ENCODE results near the gene SIRT7.
"Not testable (repeated sequence)": the region's sequence is repeated elsewhere in the genome, so short reads cannot be mapped to it uniquely, and the experiment has no call there.

DNA sequence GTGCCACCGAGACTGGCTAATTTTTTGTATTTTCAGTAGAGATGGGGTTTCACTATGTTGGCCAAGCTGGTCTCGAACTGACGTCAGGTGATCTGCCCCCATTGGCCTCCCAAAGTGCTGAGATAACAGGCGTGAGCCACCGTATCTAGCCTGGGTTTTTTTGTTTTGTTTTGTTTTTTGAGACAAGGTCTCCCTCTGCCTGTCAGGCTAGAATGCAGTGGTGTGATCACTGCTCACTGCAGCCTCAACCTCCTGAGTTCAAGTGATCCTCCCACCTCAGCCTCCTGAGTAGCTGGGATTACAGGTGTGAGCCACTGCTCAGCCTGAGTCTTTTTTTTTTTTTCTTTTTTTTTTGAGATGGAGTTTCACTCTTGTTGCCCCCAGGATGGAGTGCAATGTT is 35.5 kb upstream of the SIRT7 start:
- TF ChIP-seq, protein P1, sequence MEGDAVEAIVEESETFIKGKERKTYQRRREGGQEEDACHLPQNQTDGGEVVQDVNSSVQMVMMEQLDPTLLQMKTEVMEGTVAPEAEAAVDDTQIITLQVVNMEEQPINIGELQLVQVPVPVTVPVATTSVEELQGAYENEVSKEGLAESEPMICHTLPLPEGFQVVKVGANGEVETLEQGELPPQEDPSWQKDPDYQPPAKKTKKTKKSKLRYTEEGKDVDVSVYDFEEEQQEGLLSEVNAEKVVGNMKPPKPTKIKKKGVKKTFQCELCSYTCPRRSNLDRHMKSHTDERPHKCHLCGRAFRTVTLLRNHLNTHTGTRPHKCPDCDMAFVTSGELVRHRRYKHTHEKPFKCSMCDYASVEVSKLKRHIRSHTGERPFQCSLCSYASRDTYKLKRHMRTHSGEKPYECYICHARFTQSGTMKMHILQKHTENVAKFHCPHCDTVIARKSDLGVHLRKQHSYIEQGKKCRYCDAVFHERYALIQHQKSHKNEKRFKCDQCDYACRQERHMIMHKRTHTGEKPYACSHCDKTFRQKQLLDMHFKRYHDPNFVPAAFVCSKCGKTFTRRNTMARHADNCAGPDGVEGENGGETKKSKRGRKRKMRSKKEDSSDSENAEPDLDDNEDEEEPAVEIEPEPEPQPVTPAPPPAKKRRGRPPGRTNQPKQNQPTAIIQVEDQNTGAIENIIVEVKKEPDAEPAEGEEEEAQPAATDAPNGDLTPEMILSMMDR (IDR thresholded peaks at IDR 0.05): not testable (repeated sequence)
- not testable (repeated sequence) for TF ChIP-seq POLR2A (IDR thresholded peaks at IDR 0.05)
